Uterus (tissue), 4 donors: ENCODE measurements around the gene CEP162. TPM values are rescaled to one million over a fixed set of nuclear protein-coding genes. Genes with fewer than 3 reads are reported as not detected.

Source experiments
- DNase-seq, 2 donors: peaks; one replicate each; pipeline ENCODE4 v3.0.0-alpha.2; 2019 to 2020
- H3K27ac ChIP-seq, 2 donors: fragments of 200-600 bp; sonication (generic); 1 replicate in 1 of 2; 2 replicates in 1 of 2; pipeline ENCODE4 v1.5.1; 2016 to 2018
- H3K27me3 ChIP-seq, 2 donors: fragments of 200-600 bp; sonication (generic); one replicate each; pipeline ENCODE4 v1.5.1; 2018 to 2019; ENCODE audit warnings: control low read depth in 1 of 2
- H3K36me3 ChIP-seq, 2 donors: fragments of 200-600 bp; sonication (generic); one replicate each; pipeline ENCODE4 v1.5.1; 2019; ENCODE audit warnings: control low read depth in 1 of 2
- H3K4me1 ChIP-seq, 2 donors: fragments of 200-600 bp; sonication (generic); one replicate each; pipeline ENCODE4 v1.5.1; 2018 to 2019; ENCODE audit warnings: control low read depth in 1 of 2
- H3K4me3 ChIP-seq, 2 donors: fragments of 200-600 bp; sonication (generic); 1 replicate in 1 of 2; 2 replicates in 1 of 2; pipeline ENCODE4 v1.5.1; 2018 to 2019; ENCODE audit warnings: mild to moderate bottlenecking in 1 of 2
- H3K9me3 ChIP-seq, 2 donors: fragments of 200-600 bp; sonication (generic); one replicate each; pipeline ENCODE4 v1.5.1; 2019; ENCODE audit warnings: control low read depth in 1 of 2
- CTCF ChIP-seq, 4 experiments: fragments of 200-600 bp in 2 of 4; fragments of 450-650 bp in 2 of 4; sonication (generic) in 2 of 4; IDR thresholded peaks; one replicate each; pipeline ENCODE4 v1.5.1; 2016 to 2019; ENCODE audit warnings: antibody characterized with exemption in 4 of 4, mild to moderate bottlenecking in 2 of 4, moderate library complexity in 1 of 4
- POLR2A ChIP-seq, 2 donors: fragments of 450-650 bp; IDR thresholded peaks; one replicate each; pipeline ENCODE4 v1.6.1; 2016; ENCODE audit warnings: antibody characterized with exemption in 2 of 2, mild to moderate bottlenecking in 1 of 2, moderate library complexity in 1 of 2
- intact Hi-C: fragments of 100-400 bp; cut with DNase I; formaldehyde crosslinking; loops from one replicate; pipeline ENCODE4 v1.15.1; 2023; ENCODE audit warnings: low total_unique reads
- total RNA-seq, 4 donors: library from RNA; depleted of rRNA in 3 of 4; stranded (reverse); fragments of >200 nt in 3 of 4; gene quantifications; one replicate each; pipeline versions ENCODE4 v1.1.0 to v1.2.4, GENCODE V29; 2014 to 2023
- donor health status: DM: yes; HTN: yes; CAD: no.

Gene CEP162
- total RNA-seq, 4 donors from 2014 or later: 7.7 to 32.5 (median 15.5) TPM

DNA sequence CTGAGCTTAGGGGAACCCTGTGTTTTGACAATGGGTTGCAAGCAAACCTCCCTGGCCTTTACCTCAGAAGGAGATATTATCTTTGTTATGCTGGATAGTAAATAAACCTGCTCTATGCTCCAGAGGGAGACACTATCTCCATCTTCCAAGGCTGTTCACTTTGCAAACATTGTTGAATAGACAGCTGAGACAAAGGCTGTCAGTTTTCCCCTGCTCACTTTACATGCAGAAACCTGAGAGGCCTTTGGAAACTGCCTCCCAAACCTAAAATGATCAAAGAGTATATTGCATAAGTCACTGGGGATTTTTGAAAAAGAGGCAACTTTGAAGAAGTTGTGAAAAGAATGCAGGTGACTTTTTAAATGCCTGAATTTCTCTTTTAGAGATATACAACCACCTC lies 132.3 kb downstream of the CEP162 start:
- no peaks in the 10 kb centered on the region for H3K36me3 ChIP-seq
- no peak for TF ChIP-seq POLR2A (IDR thresholded peaks at IDR 0.05)
- H3K4me3 ChIP-seq: no peak overlapping the region
- no peaks in the 10 kb centered on the region for H3K4me1 ChIP-seq
- no peaks in the 10 kb centered on the region for H3K9me3 ChIP-seq
- H3K27ac ChIP-seq: no peak overlapping the region
- H3K27me3 ChIP-seq: no peaks in the 10 kb centered on the region
- intact Hi-C loops: no loop called here
- no peak for DNase-seq

DNA sequence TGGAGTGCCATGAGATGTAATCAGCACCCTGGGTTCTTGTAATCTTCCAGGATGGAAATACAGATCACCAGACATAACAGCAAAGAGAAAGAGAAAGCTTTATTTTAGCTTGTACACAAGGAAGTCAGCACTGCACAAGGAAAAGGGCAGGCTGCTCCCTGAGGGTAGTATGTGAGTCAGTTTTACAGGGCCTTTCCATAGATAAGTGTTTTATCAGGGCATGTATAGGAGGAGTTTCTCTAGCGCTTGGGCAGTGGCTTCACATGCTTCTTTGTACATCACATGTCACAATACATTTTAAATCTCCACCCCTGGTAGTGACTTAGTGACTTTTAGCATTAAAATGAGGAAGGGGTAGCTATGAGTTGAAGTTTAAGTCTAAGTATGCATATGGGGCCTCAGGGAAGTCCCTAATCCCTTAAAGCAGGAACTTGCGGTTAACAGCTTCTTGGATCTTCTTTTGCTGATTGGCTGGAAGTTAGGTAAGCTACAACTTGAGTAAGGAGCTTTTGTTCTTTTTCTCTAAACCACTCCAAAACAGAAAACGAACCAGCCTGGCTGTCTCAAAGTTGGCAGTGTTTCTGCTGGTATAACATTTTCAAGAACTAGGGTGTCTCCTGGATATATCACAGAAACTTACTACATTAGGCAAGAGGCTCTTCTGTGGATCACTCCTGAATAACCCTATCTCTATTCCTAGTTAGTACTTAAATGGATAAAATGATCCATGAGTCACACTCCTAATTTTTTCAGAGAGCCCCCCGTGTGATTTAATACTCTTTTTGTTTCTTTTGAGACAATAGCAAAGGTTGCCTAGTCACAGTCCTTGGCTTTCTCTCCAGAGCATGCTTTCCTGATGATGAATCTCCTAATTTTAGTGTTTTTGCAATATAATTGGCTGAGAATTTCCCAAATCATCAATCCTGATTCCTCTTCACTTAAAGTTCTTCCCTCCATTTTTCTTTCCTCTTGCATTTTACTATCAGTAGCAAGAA lies 133.7 kb downstream of the CEP162 start:
- H3K4me1 ChIP-seq: no peaks in the 10 kb centered on the region
- H3K9me3 ChIP-seq: no peaks in the 10 kb centered on the region
- no peaks in the 10 kb centered on the region for H3K36me3 ChIP-seq
- H3K4me3 ChIP-seq: no peak overlapping the region
- intact Hi-C loops: no loop called here
- TF ChIP-seq CTCF (IDR thresholded peaks at IDR 0.05): no peak
- TF ChIP-seq POLR2A (IDR thresholded peaks at IDR 0.05): no peak
- DNase-seq: no peak
- no peak overlapping the region for H3K27ac ChIP-seq
- no peaks in the 10 kb centered on the region for H3K27me3 ChIP-seq

DNA sequence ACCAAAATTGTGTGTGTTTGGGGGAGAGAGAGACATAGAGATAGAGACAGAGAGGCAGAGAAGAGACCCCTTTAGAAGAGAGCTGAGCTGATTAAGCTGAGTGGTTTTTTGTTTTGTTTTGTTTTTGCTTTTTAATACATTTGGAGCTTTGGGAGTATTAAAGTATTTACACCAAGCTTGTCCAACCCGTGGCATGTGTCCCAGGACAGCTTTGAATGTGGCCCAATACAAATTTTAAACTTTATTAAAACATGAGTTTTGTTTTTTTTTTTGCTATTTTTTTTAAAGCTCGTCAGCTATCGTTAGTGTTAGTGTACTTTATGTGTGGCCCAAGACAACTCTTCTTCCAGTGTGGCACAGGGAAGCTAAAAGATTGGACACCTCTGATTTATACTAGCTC lies 137.9 kb downstream of the CEP162 start:
- no peaks in the 10 kb centered on the region for H3K36me3 ChIP-seq
- no peak for DNase-seq
- no peaks in the 10 kb centered on the region for H3K9me3 ChIP-seq
- H3K4me1 ChIP-seq: no peaks in the 10 kb centered on the region
- no peak overlapping the region for H3K27ac ChIP-seq
- TF ChIP-seq CTCF (IDR thresholded peaks at IDR 0.05): no peak
- no peak for TF ChIP-seq POLR2A (IDR thresholded peaks at IDR 0.05)
- H3K4me3 ChIP-seq: no peak overlapping the region
- H3K27me3 ChIP-seq: no peaks in the 10 kb centered on the region
- intact Hi-C loops: no loop called here

- Histone ChIP-seq H3K4me1 (no peaks in the 10 kb centered on the region), H3K4me3 (no peak overlapping the region), H3K27me3 (no peaks in the 10 kb centered on the region), H3K27ac (no peak overlapping the region), H3K36me3 (no peaks in the 10 kb centered on the region), H3K9me3 (no peaks in the 10 kb centered on the region)
- no peak for TF ChIP-seq CTCF (IDR thresholded peaks at IDR 0.05)
- no peak for TF ChIP-seq POLR2A (IDR thresholded peaks at IDR 0.05)
- intact Hi-C loops: no loop called here
- DNase-seq: no peak
Observed at GRCh38 chr6:84089081-84089480, 138.4 kb downstream of the CEP162 start.

GRCh38 chr6:84086545-84087429 lies 140.7 kb downstream of the CEP162 start:
- Histone ChIP-seq H3K4me1 (no peaks in the 10 kb centered on the region), H3K4me3 (no peak overlapping the region), H3K27ac (no peak overlapping the region), H3K36me3 (no peaks in the 10 kb centered on the region), H3K27me3 (no peaks in the 10 kb centered on the region), H3K9me3 (no peaks in the 10 kb centered on the region)
- no peak for DNase-seq
- TF ChIP-seq CTCF (IDR thresholded peaks at IDR 0.05): no peak
- no peak for TF ChIP-seq POLR2A (IDR thresholded peaks at IDR 0.05)
- intact Hi-C loops: no loop called here
